Fibroblast of mammary gland (primary cell): Measurements from ENCODE around the gene ZC3H7B.

Source experiments
- DNase-seq: peaks from one replicate; pipeline ENCODE4 v3.0.0-alpha.2; 2010; ENCODE audit warnings: low read depth
- H3K4me3 ChIP-seq: 2 replicates; pipeline ENCODE4 v1.5.1; 2011; ENCODE audit warnings: low read depth, mild to moderate bottlenecking, low read length, moderate library complexity; ENCODE audit not compliant: control insufficient read depth
- TF ChIP-seq, protein P1 (sequence below): conservative IDR thresholded peaks from 2 replicates; pipeline ENCODE4 v1.5.1; 2011; ENCODE audit warnings: low read depth, low read length, inconsistent platforms; ENCODE audit not compliant: control insufficient read depth, insufficient read depth

ZC3H7B gene

DNA sequence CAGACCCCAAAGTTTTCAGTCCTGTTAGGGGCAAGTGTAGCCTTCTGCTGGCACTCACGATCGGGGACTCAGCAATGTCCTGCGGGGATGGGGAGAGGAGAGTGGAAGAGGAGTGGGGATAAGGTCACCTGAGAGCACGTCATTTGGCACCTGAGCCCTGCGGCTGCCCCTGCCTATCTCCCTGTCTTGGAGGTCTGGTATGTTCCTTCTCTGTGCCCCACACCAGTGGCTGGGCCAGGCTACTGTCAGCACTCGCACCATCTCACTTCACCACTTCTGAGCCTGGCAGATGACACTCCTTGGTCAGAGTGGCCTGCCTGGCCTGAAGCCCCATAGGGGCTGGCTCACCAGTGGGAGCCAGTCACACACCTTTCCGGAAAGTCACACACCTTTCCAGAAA lies 40.5 kb upstream of the ZC3H7B start:
- no peak overlapping the region for H3K4me3 ChIP-seq
- TF ChIP-seq, protein P1, sequence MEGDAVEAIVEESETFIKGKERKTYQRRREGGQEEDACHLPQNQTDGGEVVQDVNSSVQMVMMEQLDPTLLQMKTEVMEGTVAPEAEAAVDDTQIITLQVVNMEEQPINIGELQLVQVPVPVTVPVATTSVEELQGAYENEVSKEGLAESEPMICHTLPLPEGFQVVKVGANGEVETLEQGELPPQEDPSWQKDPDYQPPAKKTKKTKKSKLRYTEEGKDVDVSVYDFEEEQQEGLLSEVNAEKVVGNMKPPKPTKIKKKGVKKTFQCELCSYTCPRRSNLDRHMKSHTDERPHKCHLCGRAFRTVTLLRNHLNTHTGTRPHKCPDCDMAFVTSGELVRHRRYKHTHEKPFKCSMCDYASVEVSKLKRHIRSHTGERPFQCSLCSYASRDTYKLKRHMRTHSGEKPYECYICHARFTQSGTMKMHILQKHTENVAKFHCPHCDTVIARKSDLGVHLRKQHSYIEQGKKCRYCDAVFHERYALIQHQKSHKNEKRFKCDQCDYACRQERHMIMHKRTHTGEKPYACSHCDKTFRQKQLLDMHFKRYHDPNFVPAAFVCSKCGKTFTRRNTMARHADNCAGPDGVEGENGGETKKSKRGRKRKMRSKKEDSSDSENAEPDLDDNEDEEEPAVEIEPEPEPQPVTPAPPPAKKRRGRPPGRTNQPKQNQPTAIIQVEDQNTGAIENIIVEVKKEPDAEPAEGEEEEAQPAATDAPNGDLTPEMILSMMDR, result no peak
- DNase-seq, result no peak

GRCh38 chr22:41261541-41262249 lies 39.6 kb upstream of the ZC3H7B start:
- H3K4me3 ChIP-seq, result no peak overlapping the region
- no peak for DNase-seq
- TF ChIP-seq, protein P1, result no peak

DNA sequence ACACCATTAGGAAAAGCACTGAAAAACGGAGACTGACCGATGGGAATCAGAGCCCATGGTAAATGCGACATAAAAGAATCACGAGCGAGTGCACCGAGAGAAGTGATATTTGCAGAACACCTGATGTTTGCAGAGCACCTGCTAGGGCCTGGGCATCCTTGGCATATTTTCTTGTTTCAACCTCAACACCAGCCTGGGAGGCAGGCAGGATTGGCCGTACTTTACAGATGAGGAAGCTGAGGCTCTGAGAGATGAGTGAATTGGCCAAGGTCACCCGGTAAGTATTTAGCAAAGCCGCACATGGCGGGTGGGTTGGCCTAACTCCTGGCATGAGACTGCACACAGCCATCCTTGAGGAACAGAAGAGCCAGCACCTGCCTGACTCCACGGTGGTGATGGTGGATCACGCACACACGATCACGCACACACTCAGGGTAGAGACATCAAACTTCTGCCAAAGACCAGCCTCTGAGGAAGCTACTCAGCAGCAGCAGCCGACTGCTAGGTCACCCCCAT lies 39.0 kb upstream of the ZC3H7B start:
- H3K4me3 ChIP-seq, result no peak overlapping the region
- no peak for DNase-seq
- TF ChIP-seq, protein P1, result no peak

GRCh38 chr22:41263704-41264103 lies 37.6 kb upstream of the ZC3H7B start:
- no peak overlapping the region for H3K4me3 ChIP-seq
- TF ChIP-seq, protein P1, result no peak
- DNase-seq, result no peak

- H3K4me3 ChIP-seq, result no peak overlapping the region
- TF ChIP-seq, protein P1, result no peak
- DNase-seq, result no peak
Measured at GRCh38 chr22:41264408-41264941, 36.9 kb upstream of the ZC3H7B start.

DNA sequence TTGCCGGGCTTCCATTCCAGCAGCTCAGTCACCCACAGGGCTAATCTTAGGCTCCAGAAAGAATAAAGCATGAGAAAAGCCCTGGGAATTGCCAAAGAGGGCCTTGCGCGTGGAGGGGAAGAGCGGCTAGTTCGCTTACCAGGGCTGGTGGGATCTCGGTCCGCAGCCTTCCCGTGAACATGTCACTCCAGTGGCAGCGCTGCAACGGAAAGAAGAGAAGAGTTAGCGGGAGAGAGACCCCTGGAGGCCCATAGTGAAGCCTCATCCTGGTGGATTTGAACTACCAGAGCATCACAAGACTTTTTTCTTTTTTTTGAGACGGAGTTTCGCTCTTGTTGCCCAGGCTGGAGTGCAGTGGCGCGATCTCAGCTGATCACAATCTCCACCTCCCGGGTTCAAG lies 33.4 kb upstream of the ZC3H7B start:
- TF ChIP-seq, protein P1, result no peak
- no peak overlapping the region for H3K4me3 ChIP-seq
- DNase-seq, result no peak

GRCh38 chr22:41271787-41272186 lies 29.5 kb upstream of the ZC3H7B start:
- TF ChIP-seq, protein P1, result no peak
- DNase-seq, result no peak
- H3K4me3 ChIP-seq, result no peak overlapping the region
